Measurements from ENCODE around the gene MZF1.

Gene MZF1

DNA sequence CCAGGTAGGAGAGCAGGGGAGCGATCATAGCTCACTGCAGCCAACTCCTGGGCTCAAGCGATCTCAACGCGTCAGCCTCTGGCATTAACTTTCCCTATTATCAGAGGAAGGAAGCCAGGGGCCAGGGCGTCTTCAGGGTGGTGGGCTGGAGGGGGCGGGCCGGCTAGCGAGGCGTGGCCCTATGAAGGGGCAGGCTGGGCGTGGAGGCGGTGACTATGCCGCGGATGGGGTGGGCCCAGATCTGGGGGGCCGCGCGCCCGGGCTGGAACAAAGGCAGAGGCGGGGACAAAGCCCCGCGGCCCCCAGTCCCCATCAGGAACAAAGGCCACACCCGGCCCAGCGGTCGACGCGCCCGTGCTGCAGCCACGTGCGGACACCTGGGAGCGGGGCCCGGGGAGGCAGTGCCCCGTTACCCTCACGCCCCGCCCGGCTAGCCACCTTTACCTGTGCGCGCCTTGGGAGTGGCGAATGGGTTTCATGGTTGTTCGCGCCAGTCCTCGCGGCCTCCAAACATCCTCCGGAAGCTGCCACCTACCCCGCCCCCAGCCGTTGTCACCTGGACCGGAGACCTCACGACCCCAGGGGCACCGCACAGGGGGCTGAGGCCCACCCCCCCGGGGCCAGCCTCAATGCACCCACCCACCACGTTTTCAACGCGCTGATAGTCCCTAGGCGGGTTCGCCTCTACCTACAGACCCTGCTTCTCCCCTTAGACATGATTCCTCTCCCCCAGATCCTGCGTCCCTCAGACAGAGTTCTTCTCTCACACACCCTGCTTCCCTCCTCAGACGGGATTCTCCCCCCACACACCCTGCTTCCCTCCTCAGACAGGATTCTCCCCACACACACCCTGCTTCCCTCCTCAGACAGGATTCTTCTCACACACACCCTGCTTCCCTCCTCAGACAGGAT is 34.6 kb downstream of the MZF1 start:
- DNase-seq: peak; percentile 77

DNA sequence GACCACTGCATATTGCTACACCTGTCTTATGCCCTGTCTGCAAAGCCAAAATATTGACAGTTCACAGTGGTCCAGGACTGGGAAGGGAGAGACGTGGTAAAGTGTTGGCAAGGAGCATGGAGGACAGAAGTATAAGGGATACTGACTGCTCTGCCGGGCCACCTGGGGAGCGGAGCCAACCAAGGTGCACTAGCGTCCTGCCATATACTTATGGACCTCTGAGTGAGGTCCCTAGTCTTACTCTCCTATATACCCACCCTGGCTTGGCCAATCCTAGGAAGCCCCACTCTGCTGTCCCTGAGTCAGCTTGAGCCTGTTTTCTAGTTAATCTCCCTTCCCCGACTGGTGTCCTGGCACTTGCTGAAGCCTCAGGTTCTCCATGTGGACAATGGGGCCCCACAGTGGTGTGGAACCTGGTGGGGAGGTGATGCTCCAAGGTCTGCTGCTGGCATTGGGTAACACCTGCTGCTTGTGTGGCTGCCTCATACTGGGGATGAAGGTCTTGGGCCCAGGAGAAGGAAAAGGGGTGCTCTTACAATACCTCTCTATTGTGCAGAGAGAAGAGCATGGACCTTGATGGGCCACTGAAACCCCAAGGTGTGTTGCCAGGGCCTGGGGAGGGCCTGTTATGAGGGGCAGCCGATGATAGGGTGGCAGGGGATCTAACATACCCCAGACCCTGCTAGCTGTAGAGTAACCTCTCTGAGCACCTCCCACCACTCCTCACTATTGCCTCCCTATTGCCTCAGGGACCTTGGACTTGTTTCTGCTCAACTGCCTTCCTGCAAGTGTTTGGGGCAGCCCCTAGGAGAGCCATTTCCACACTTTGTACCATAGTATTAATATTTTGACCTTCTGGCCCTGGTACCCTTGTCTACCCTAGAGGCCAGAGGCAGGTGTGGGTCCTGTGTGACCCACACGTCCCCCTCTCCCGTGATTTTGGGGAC is 36.0 kb downstream of the MZF1 start:
- DNase-seq: no peak

DNA sequence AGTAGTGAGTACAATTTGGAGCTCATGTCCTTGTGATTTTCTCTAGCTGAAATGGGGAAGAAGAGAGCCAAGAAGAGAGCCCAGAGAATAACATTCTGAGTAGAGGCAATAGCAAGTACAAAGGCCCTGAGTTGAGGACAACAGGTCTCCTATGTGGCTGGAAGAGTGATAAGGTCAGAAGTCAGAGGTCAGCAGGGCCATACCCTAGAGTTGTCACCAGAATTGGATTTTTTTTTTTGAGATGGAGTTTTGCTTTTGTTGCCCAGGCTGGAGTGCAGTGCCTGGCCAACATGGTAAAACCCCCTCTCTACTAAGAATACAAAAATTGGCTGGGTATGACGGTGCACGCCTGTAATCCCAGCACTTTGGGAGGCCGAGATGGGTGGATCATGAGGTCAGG is 37.3 kb downstream of the MZF1 start:
- DNase-seq: no peak

DNA sequence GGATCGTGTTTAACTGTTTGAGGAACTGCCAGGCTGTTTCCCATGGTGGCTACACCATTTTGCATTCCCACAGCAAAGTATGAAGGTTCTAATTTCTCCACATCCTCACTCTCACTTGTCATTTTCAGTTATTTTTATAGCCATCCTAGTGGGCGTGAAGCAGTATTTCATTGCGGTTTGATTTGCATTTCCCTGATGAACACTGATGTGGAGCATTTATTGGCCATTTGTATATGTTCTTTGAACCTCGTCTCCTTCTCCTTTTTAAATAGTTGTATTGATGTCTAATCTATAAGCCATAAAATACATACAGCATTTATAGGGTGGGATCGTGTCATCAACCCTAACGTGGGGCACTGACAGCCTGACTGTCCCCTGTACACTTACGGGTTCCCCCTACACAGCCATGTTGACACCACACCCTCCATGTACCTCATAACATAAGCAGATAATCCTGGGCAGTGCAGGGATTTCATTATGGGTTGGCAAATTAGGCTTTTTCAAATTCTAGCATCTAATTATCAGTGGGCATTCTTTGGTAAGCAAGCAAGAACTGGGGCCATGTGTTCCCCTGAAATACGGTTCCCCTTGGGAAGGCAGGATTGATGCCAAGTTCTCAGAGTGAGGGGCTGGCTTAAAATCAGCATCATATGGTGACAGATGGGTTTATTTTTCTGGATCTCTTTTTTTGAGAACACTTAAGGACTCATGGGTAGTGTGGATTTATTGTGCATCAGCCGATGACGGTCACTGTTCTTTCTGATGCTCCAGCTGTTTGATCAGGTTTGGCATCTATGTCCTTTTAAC is 41.9 kb downstream of the MZF1 start:
- no peak for DNase-seq

GRCh38 chr19:58529405-58529804 is 43.7 kb downstream of the MZF1 start:
- no peak for DNase-seq

DNA sequence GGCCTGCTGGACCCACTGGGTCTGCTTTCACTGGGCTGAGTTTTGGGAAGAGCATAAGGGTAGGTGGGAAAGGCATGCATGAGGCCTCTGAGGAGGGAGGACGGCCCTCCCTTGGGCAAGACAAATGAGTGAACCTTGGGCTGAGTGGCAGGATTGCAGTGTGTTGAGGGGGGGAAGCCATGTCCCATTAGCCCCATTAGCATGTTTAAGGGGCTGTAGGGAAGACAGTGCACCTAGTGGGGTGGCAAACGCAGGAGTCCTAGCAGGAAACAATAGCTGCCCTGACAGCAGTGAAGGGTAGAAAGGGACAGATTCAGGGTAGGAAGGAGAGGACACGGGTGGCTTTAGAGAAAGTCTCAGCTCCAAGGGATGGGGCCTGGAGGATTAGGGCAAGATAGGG is 50.4 kb downstream of the MZF1 start:
- no peak for DNase-seq

GRCh38 chr19:58521651-58522050 is 51.5 kb downstream of the MZF1 start:
- DNase-seq: no peak

- no peak for DNase-seq
These were observed 52.9 kb downstream of the MZF1 start for GRCh38 chr19:58520257-58520599.

DNA sequence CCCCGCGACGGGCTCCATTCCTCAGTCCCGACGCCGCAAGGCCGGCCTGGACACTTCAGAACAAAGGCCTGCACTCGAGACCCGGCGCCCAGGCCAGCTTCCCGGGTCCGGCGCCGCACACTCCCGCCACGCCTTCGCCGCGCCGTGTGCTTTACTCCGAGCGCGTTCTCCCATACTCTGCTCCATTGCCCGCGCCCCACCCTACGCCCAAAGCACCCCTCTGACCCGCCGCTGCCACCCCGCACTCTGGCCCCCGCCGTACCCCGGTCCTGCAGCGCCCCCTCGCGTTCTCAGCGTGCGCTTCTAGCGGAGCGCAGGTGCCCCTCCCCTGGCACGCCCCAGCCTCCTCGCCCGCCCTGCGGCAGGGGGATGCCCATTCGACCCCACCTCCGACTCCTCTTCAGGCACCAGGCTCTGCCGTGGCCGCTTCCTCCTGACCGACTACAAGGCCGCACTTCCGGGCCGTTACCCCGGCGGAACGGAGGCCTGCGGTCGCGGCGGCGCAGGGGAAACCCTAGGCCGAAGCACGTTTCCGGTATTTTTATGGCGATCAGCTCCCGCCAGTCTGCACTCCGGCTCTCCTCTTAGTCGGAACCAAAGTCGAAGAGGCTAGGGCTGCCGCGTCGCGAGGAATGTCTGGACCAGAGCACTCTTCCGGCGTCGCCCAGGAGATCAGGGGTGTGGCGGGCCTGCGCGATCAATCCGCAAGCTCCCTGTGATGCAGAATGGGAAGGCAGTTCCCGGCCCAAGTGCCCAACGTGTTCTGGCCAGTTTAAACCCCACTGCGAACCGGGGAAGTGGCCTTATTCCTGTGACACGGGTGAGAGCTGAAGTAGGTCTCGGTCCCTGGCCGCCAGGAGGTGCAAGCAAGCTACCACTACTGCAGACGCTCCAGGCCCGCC is 53.5 kb downstream of the MZF1 start, which contains the start of gene ZBTB45:
TSS of gene ZBTB45 (minus strand) at position 456 of the 902 bp plus-strand sequence. CDS start 2,137 bp downstream, outside the sequence.
- peak; percentile 97 for DNase-seq

DNA sequence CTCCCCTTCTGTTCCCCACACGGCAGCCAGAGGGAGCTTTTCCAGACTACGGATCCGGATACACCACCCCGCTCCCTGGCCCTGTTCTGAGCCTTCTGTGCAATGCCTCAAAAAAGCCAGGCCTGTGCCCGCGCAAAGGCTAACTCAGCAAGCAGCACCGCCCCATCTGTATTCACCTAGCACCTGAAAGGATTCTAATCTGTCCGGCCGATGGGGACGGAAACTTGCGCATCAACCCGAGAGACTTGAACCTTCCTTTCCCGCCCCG is 54.1 kb downstream of the MZF1 start:
- DNase-seq: peak; percentile 83

GRCh38 chr19:58518256-58519086 is 54.7 kb downstream of the MZF1 start:
- no peak for DNase-seq

DNA sequence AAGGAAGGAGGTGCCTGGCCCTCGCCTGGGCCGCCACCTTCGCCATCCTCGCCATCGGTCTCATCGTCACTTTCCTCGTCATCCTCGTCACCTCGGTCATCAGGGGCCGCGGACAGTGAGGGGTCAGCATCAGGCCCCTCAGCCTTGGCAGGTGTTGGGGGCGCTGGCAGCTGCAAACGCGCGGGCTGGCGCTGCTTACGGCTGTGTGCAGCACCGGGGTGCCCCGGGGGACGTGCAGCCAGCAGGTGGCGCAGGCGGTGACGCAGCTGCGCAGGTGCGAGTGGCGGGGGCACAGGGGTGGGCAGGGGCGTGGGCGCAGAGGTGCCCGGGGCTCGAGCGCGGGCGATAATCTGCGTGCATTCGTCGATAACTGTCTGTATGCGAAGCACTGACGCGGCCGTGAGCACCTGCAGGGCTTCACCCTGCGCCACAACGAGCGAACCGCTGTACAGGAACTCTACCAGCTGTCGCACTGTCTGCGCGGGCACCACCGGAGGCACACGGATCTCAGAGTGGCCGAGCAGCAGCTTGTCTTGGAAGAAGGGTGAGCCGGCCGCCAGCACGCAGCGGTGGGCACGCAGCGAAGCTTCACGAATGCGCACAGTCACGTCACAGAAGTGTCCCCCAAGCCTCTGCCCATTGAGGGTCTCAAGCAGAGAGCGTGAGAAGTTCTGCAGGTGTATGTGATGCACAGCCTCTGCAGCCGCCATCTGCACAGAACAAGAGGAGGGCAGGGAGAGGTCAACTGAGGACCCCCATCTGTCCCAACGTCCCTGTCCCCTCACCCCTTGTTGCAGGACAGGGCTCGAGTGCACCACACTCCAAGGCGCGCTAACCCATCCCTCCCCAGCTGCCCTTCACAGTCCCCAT is 55.9 kb downstream of the MZF1 start:
- DNase-seq: no peak

GRCh38 chr19:58516246-58516836 is 56.8 kb downstream of the MZF1 start:
- DNase-seq: no peak

DNA sequence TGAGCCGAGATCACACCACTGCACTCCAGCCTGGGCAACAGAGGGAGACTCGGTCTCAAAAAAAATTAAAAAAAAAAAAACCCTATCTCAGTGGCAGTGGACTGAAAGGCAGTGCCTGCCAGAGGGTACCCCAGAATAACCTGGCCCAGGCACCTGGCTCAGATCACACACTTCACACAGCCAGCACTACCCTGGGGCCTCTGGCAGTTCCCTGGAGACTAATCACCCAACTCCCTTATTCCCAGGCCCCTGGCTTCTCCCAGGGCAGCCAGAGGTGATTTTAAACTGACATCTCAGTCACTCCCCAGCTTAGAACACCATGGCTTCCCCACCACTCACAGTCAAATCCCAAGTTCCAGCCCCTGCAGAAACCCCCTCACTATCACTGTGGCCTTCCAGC is 57.9 kb downstream of the MZF1 start:
- DNase-seq: no peak

- DNase-seq: no peak
These were observed 58.5 kb downstream of the MZF1 start for GRCh38 chr19:58514564-58515022.

DNA sequence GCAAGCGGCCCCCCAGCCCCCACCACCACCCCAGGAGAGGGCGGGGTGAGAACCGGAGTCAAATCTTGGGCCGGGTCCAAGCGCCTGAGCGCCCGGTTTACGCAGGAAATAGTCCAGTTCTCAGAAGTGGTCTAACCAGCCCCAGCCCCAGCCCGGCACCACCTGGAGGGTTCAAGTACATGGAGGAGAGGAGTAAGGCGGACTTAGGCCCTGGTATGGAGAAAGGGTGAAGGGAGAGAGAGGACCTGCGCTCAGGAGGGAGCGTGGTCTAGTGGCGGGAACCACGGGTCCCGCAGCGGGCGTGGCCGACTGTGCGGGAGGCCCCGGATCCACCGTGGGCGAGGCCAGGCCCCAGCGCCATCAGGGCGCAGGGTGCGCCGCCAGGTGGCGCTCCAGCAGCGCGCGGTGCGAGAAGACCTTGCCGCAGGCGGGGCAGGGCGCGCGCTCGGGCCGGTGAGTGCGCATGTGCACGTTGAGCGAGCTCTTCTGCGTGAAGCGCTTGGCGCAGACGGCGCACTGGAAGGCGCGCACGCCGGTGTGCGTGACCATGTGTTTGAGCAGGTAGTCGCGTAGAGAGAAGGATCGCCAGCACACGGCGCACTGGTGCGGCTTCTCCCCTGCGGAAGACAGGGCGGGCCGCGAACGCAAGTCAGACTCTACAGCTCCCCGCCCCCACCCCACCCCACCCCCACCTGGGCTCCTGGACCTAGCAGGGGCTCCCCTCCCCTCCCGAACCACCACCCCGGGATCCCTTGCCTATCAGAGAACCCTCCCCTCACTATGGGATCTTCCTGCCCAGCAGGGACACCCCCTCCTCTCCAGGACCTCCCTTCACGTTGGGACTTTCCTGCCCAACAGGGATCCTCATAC is 59.2 kb downstream of the MZF1 start:
- DNase-seq: peak; percentile 90

GRCh38 chr19:58513213-58513693 is 59.9 kb downstream of the MZF1 start:
- DNase-seq: no peak
